ENCODE results near the gene ATP10A.
A peak's percentile ranks its signal among the peaks of the same experiment; 100 is the strongest.
"Not testable (repeated sequence)": the region's sequence is repeated elsewhere in the genome, so short reads cannot be mapped to it uniquely, and the experiment has no call there.

The ATP10A gene

DNA sequence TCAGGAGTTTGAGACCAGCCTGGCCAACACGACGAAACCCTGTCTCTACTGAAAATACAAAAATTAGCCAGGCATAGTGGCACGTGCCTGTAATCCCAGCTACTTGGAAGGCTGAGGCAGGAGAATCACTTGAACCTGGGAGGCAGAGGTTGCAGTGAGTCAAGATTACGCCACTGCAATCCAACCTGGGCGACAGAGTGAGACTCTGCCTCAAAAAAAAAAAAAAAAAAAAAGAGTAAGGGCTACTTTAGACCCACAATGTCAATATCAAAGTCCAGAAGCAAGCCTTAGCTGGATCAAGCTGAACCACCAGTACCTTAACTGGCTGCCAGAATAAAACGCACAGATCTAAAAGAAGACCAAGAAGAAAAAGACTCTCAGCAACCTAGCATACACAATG lies 17.8 kb upstream of the ATP10A start:
- DNase-seq, result not testable (repeated sequence)

DNA sequence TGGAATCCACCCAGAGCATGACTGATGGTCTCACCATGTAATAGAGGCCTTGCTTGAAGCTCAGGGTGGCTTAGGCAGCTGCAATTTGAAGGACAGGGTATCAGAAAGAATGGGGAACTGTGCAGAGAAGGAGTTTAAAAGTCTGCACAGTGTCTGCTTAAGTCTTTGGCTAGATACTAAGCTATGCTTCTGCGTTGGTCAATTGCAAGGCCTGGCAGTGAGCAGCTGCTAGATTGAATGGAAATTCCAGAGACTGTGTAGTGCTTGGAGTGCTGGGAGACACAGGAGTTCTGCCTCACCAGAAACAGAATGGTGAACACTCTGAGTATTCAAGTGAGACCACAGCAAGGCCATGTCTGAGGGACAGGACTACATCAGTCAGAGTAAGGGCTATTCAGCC lies 17.3 kb upstream of the ATP10A start:
- no peak for DNase-seq

DNA sequence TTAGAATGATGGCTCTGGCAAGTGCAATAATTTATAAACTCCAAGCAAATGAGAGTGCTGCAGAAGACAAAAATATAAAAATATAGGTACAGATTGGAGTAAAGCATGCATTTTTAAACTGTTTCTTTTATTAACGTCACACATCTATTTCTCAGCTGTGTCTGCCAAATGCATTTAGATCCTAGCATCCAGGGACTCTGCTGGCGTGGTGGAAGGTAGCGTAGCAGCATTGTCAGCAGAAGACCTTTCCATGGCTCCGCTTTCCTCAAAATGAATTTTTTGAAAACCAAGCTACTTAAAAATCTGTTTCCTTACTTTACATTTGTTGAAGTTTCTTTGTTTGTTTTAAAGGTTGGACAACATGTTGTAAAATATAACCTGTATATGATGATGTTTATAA lies 16.3 kb upstream of the ATP10A start:
- DNase-seq, result no peak

DNA sequence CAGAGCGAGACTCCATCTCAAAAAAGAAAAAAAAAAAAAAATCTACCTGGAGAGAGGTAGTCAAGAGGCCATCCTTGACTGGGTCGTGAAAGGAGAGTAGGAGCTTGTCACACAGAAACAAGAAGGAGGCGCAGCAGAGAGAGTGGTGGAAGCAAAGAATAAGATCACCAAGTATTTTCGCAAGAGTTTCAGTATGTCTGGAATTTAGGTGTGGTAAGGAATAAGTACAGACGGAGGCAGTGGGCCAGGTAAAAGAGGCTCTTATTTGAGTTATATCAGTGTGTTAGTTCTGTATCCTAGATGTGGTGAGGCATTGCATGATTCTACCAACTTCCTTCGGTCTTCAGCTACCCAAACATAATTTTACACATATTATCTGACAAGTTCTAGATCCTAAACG lies 14.6 kb upstream of the ATP10A start:
- no peak for DNase-seq

DNA sequence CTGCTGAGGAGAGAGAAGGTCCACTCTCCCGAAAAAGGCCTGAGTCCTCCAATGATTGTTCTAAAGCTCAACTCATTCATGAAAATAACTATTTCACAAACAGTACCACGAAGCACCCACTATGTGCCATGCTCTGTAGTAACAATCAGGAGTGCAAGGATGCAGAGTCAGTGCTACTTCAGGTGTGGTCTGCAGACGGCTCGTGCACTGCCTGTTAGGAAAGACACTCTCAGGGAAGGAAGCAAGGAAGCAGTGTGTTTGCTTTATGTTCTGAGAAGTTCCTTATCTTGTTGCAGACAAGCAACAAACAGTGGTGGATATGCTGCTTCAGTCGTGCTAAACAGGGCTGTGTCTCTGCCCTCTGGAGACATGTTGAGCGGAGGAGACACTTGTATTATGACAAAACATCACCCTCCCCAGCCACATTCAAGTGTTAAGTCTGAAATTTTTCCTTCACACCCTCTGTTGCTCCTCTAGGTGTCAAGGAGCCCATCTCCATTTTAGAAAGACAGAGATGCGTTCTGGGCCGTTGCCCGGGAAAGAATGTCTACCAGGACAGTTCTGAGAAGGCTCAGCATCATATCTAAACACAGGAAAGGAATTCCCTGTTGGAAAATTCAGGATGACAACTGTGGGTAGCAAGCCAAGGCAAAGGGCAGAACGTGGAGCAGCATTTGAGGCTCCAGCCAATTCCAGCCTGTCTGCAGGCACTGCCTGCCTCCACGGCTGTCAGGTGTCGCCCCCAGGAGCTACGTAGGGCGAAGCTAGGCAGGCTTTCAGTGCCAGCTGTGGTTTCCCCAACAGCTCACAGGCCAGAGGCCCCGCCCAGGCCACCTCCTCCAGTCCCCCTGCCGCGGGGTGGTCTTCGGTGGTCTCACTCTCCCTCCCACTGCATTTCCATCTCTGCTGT lies 13.4 kb upstream of the ATP10A start:
- DNase-seq, result no peak

DNA sequence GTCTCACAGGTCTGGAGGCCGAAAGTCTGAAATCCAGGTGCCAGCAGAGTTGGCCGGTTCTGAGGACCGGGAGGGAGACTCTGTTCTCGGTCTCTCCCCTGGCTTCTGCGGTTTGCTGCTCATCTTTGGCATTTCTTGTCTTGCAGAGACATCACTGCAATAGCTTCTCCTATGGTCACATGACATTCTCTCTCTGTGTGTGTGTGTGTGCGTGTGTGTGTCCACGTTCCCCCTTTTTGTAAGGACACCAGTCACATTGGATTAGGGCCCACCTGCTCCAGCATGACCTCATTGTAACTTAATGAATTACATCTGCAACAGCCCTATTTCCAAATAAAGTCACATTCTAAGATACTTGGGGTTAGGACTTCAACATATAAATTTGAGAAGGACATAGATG lies 12.4 kb upstream of the ATP10A start:
- DNase-seq, result no peak

DNA sequence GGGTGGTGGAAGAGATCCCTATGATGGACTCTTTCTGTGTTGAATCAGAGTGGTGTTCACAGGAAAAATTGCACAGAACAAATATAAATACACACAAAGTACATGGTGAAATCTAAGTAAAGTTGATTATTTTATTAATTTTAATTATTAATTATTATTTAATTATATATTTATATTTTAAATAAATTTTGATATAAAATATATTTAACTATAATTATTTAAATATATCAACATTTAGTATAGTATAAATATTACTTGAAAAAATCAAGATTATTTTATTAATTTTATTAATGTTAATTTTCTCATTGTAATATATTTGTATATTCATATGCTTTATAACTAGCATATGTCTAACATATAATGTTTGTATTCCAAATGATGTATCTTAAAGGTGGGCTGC lies 11.3 kb upstream of the ATP10A start:
- no peak for DNase-seq

DNA sequence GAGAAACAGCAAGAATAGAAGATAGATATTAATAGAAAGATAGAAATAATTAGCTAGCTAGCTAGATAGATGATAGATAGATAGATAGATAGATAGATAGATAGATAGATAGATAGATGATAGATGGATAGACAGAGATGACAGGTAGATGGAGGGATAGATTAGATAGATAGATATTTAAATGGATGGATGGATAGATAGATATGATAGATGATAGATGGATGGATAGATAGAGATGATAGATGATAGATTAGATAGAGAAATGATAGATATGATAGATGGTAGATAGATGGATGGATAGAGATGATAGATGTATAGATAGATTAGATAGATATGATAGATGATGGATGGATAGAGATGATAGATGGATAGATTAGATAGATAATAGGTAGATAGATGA lies 8.3 kb upstream of the ATP10A start:
- no peak for DNase-seq

DNA sequence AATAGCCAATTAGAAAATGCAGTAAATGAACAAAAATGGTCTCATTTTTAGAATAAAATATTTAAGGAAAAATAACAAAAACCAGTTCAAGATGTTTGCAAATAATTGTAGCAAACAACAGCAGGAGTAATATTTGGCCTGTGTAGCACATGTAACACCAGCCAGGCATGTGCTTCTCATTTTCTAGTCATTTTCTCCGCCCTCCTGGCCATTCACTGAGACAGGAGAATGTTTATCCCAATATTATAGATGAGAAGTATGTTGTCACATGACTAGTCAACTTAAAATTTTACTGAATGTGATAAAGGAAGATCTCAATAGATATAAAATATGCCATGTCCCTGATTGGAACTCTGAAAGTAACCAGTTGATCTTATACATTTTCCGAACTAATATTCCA lies 7.8 kb upstream of the ATP10A start:
- no peak for DNase-seq

DNA sequence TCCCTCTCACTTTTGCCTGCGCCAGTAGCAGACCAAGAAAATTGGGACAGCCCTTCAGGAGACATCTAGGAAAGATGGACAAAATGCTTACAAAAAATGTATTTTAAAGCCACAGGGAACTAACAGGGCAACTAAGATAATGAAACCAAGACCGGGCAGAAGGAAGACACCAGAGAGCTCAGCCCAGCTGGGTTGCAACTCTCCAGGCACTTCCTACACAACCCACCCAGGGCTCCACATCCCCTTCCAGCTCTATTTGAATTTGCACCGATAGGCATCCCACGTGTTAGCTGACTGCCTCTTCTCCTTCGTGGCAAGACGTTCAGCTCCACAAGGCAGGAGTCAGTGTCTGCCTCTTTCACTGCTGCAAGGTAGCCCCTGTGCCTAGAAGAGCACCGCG lies 6.6 kb upstream of the ATP10A start:
- no peak for DNase-seq

DNA sequence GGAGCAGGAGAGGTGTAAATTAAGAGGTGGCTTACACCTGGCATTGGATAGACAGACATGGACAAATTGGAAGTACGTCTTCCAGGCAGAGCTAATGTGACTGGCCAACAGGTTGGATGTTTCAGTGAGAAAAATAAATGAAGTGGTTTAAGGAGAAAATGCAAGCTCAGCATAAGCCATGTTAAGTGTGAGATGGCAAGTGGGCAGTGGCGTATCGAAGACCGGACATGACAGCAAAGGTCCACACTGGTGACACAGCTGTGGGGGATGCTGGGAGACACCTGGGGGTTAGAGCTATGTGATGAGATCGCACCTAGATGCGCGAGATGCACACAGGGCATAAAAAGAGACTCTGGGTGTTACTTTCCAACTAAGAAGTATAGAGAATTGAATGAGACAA lies 3.7 kb upstream of the ATP10A start:
- DNase-seq, result no peak

DNA sequence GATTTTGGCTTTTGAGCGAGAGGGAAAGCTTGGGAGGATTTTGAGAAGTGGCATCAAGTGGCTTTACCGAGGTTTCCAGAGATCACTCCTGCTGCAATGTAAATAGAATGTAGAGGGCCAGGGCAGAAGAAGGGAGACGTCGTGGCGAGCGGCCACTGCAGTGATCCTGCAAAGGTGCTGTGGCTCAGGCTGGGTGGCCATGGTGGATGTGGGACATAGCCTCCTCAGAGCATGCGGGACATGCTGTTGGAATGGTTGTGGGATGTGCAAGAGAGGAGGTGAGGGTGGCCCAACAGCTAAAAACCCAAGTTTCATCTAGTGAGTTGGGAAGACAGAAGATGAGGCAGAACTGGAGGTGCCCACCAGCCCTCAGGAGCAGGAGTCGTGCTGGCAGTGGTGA lies 3.1 kb upstream of the ATP10A start:
- DNase-seq, result no peak

DNA sequence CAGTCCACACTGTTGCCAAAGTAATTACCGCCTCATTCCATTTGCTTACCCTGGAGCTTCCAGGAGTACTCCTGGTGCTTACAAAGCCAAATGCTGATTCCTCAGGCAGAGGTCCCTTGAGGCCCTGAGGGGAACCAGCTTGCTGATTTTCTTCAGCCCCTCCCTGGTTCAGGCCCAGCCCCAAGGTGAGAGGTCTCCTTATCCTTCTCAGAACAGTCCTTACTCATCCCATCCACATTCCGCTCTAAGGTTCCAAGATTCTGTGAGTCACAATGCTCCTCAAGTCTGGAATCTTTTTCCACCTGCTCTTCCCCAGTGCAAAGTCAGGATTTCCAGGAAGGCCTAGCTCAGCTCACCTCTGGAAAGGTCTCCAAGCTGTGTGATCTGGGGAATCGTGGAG lies 1.8 kb upstream of the ATP10A start:
- peak; percentile 71 for DNase-seq

DNA sequence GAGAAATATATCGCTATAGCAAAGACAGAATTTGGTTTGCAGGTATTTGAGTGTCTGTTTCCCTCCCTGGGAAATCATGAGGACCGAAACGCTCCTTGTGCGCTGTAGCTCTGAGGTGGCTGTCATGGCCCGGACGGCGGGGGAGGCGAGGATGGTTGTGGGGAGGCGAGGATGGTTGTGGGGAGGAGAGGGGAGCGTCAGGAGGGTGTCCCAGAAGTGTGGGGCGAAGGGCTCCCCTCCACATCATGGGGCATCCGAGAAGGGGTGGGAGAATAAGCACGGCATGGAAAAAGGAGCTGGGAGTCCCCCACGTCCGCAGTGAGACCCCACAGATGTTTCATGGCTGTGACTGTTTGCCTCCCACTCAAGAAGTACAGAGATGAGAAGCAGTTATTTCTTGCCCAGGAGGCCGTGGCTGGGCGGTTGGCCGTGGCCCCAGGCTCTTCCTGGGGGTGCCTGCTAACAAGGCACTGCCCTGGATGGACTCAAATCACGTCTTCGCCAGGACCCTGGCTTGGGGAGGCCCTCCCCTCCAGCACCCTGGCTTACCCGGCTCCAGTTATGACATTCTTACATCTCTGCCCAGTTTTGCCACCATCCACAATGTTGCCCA lies 947 bp upstream of the ATP10A start:
- no peak for DNase-seq

DNA sequence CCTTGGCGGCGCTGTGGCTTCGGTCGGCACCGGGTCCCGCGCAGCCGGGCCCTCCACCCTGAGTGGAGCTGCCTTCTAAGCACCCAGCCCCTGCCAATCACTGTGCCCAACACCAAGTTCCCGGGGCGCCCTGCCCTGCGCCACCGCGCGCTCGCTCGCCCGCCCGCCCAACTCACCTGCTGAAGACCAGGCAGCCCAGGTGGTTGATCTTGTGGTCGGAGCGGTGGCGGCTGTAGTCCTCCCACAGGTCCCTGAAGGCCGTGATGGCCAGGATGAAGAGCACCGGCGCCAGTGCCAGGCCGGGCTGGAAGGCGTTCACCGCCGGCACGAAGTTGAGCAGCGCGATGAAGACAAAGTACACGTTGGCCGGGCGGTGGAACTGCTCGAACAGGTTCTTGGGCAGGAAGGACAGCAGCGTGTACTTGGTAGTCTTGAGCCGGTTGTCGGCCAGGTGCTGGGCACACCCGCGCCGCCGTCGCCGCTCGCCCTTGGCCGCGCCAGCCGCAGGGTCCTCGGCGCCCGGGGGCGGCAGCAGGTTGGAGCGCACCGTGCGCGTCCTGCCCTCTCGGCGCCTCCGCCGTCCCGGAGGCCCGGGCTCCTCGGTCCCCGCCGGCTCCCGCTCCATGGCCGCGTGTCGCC lies 536 bp downstream of the ATP10A start:
- no peak for DNase-seq

DNA sequence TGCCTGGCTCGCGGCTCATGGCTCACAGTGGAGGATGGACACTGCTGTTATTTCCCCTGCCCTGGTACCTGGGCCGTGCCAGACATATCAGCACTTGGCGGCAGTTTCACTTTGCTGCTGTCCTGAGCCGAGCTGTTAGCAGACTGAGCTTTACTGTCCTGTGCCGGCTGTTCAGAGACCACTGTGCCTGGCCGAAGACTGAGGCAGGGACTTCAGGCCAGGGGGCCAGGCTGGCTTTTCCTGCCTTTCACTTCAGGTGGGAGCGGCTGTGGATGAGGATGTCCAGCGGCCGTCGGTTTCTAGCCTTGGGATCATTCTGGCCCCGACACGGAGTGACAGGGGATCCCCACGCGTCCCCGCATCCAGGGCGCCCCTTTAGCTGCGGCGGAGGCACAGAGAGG lies 1.1 kb downstream of the ATP10A start:
- DNase-seq, result no peak

DNA sequence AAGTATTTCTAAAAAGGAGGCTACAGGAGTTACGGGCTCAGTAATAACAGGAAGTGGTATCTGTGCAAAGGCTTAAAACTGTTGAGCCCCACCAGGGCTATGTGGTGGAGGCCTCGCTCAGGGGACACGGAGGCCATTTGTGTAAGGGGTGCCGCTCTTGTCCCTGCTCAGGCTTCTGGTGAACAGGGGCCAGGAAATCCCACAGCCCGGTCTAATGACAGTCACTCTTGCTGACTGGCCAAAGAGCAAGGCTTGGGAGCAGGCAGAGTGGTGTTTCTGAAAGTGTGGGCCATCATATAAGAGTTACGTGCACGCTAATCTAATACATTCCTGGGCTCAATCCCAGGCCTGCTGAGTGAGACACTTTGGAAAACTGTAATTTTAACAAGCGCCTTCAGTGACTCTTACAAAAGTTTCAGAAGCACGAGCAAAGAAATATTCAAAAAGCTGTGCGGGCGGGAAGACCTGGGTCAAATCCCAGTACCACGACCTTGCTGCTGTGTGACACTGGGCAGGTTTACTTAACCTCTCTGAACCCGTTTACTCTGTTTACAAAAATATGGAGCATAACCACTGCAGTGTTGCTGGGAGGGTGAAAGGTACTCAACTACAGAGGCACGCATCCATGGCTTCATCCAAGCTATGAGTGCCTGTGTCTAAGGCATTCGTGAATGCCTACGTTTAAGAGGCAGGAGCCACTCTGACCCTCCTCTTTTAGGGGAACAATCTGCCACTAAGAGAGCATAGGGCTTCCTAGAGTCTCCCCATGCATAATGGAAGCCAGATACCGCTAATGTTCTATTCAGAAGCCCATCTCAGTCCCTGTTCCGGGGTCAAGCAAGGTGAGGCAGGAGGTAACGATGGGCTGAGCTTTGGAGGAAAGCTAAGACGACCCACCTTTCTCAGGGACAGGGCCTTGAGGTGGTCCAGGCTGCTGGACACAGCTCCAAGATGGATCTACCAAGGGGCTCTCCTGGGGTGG lies 2.0 kb downstream of the ATP10A start:
- DNase-seq, result no peak

DNA sequence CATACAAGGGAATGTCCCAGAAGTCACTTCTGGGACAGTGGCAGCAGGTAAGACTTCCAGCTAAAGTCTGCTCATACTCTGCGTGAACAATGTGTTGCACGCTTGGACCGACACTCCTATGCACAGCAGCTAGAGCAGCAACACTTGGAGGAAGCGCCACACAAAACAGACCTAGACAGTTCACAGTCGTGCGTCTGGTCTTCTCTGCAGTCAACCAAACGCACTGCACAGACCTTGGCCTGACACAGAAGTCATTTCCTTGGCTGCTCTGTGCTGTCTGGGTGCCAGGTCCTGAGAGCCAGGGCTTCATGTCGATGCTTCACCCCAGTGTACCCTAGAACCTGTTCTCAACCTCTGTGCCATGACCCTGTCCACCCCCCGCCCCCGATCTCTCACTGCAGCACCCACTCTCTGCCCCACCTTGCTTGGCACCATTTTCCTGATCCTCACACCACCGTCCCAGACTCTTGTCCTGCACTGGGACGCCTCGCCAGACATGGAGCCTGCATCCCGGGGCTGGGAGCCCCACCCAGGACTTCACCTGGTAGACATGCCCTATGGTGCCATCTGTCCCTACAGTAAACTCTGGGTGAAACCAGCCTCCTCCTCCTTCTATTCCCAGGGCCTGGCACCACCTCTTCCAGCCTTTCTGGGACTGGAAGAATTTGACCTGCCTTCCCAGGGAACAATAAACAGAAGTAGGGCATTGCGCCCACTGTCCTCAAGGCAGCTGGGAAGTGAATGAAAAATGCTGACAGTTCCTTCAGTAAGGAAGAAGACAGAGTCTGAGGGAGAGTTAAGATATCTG lies 3.1 kb downstream of the ATP10A start:
- DNase-seq, result no peak

DNA sequence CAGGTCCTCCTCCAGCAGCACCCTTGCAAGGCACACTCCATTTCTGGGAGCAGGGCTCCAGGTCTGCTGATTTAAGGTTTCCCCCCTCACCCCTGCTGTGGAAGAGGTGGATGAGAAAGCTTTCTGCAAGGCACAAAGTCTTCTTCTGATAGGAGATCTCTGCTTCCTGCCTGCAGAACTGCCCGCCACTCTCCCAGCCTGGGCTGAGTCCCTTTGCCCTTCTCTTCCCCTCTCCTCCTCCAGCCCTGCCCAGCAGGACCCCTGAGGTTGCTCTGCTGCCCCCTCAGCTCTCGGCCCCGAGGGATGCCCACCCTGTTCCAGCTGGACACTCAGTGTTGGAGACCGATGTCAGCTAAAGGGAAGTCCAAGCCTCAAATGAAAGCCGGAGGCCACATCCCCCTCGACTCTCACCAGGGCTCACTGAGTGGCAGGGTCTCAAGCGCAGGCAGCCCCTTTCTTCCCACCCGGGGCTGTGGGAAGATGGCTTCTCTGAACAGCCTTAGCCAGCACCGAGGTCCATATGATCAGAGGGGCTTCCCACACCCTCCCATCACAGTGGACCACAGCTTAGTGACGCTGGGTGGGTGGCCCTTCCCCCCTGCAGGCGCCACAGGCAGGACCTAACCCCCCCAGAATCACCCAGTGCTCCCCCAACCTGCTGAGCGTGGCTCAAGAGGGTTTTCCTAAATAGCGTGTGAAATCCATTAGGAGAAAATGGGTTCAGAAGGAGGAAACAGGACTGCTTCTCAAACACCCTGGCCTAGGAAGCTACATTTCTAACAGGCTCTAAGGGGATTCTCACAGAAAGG lies 4.0 kb downstream of the ATP10A start:
- DNase-seq, result no peak

DNA sequence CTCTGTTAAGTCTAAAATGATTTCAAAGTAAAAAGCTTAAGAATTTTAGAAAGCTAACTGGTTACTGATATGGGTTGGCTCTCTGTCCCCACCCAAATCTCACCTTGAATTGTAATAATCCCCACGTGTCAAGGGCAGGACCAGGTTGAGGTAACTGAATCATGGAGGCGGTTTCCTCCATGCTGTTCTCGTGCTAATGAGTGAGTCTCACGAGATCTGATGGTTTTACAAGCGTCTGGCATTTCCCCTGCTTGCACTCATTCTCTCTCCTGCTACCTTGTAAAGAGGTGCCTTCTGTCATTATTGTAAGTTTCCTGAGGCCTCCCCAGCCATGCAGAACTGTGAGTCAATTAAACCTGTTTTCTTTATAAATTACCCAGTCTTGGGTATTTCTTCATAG lies 7.1 kb downstream of the ATP10A start:
- DNase-seq, result not testable (repeated sequence)
